ENCODE results near the gene FREM2. TPM values are rescaled to one million over a fixed set of nuclear protein-coding genes. Genes with fewer than 3 reads are reported as not detected.

The FREM2 gene
- total and polyA plus RNA-seq, 4 donors, result 1.6 to 58.3 (median 9.4) TPM

- no peak for DNase-seq
- H3K27me3 ChIP-seq (ENCODE audit: control insufficient read depth in 3 of 3, insufficient read depth in 3 of 3, low read length in 2 of 3), result no peaks in the 10 kb centered on the region
- H3K4me3 ChIP-seq, result no peak overlapping the region
- H3K4me1 ChIP-seq (ENCODE audit: control insufficient read depth in 5 of 5, insufficient read depth in 5 of 5, low read length in 5 of 5), result no peaks in the 10 kb centered on the region
- 85 to 92% methylated on average over 2 of the region's 2 CpGs for WGBS, 2 donors
- no peaks in the 10 kb centered on the region for H3K9me3 ChIP-seq (ENCODE audit: control insufficient read depth in 4 of 4, insufficient read depth in 3 of 4, low read length in 3 of 4)
- TF ChIP-seq CTCF (IDR thresholded peaks at IDR 0.05; ENCODE audit: control extremely low read depth, extremely low read depth), result no peak
- no peak overlapping the region for H3K9ac ChIP-seq (ENCODE audit: insufficient read depth in 1 of 2, low read length in 2 of 2)
- no peak overlapping the region for H3K27ac ChIP-seq (ENCODE audit: low read depth in 1 of 2, low read length in 1 of 2)
- ATAC-seq (ENCODE audit: insufficient read depth, low FRiP score), result no peak
- no peaks in the 10 kb centered on the region for H3K36me3 ChIP-seq (ENCODE audit: control insufficient read depth in 4 of 4, insufficient read depth in 4 of 4, low read length in 4 of 4)
Measured at GRCh38 chr13:38671980-38672379, 14.9 kb upstream of the FREM2 start.

DNA sequence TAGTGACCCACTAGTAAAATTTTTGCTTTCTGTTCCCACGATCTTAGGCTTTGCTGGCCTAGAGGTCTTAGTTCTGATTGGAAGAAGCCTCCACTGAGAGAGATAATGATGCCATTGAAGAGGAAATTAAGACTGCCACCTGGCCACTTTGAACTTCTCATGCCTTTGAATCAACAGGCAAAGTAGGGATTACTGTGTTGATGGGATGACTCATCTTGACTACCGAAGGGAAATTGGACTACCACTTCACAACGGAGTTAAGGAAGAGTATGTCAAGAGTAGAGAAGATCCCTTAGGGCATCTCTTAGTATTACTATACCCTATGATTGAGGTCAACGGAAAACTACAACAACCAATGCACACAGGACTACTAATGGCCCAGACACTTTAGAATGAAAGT, 12.7 kb upstream of the FREM2 start:
- no peaks in the 10 kb centered on the region for H3K27me3 ChIP-seq (ENCODE audit: control insufficient read depth in 3 of 3, insufficient read depth in 3 of 3, low read length in 2 of 3)
- H3K4me1 ChIP-seq (ENCODE audit: control insufficient read depth in 5 of 5, insufficient read depth in 5 of 5, low read length in 5 of 5), result no peaks in the 10 kb centered on the region
- ATAC-seq (ENCODE audit: insufficient read depth, low FRiP score) (no peak), DNase-seq (no peak)
- no peaks in the 10 kb centered on the region for H3K9me3 ChIP-seq (ENCODE audit: control insufficient read depth in 4 of 4, insufficient read depth in 3 of 4, low read length in 3 of 4)
- no peak overlapping the region for H3K4me3 ChIP-seq
- H3K36me3 ChIP-seq (ENCODE audit: control insufficient read depth in 4 of 4, insufficient read depth in 4 of 4, low read length in 4 of 4), result no peaks in the 10 kb centered on the region
- H3K27ac ChIP-seq (ENCODE audit: low read depth in 1 of 2, low read length in 1 of 2), result no peak overlapping the region
- TF ChIP-seq CTCF (IDR thresholded peaks at IDR 0.05; ENCODE audit: control extremely low read depth, extremely low read depth), result no peak
- H3K9ac ChIP-seq (ENCODE audit: insufficient read depth in 1 of 2, low read length in 2 of 2), result no peak overlapping the region
- WGBS, 2 donors, result 75 to 82% methylated on average over 4 of the region's 4 CpGs

DNA sequence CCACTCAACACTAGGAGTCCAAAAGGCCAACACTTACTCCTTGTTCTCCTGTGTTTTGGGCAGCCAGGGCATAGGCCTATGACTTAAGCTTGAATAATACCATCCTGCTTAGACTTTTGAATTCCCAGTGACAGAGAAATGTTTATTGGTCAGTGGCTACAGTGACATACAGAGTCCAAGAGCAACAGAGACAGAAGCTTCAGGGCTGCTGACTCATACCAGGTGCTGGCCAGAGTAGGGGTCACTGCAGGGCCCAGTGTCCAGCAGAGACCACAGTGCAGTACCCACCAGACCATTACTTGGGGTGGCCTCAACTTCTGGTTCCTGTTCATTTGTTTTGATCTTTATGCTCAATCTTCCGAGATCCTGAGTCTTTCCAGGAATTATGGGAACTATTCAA, 6.0 kb upstream of the FREM2 start:
- WGBS, 2 donors, result 66 to 91% methylated on average over 1 of the region's 1 CpG
- Histone ChIP-seq H3K4me3 (no peak overlapping the region), H3K27me3 (ENCODE audit: control insufficient read depth in 3 of 3, insufficient read depth in 3 of 3, low read length in 2 of 3) (peaks cover 0 to 6% (median 4%) of the 10 kb centered on the region in 3 donors), H3K9me3 (ENCODE audit: control insufficient read depth in 4 of 4, insufficient read depth in 3 of 4, low read length in 3 of 4) (no peaks in the 10 kb centered on the region), H3K9ac (ENCODE audit: insufficient read depth in 1 of 2, low read length in 2 of 2) (no peak overlapping the region), H3K27ac (ENCODE audit: low read depth in 1 of 2, low read length in 1 of 2) (no peak overlapping the region), H3K36me3 (ENCODE audit: control insufficient read depth in 4 of 4, insufficient read depth in 4 of 4, low read length in 4 of 4) (no peaks in the 10 kb centered on the region), H3K4me1 (ENCODE audit: control insufficient read depth in 5 of 5, insufficient read depth in 5 of 5, low read length in 5 of 5) (peaks cover 0 to 5% (median 0%) of the 10 kb centered on the region in 5 donors)
- TF ChIP-seq CTCF (IDR thresholded peaks at IDR 0.05; ENCODE audit: control extremely low read depth, extremely low read depth), result no peak
- ATAC-seq (ENCODE audit: insufficient read depth, low FRiP score) (peak; percentile 27), DNase-seq (no peak)

DNA sequence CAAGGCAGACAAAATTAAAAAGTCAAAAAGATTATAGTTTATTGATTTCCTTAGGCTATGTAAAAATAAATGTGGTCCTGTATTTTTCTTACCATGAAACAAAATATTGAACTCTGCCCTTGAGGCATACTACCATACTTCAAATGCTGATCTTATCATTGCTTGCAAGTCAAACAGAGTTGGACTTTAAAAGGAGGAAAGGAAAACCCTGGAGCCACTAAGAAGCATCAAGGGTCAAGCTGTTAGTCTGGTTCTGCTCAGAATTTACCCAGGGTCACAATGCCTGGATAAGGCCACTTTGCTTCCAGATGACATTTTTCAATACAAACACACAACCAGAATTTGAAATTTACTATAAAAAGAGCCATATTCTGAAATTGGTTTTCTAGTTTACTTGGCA, 2.2 kb upstream of the FREM2 start:
- H3K27me3 ChIP-seq (ENCODE audit: control insufficient read depth in 3 of 3, insufficient read depth in 3 of 3, low read length in 2 of 3), result peaks cover 4 to 22% (median 17%) of the 10 kb centered on the region in 3 donors
- no peak for ATAC-seq (ENCODE audit: insufficient read depth, low FRiP score)

More for the DNA sequence above, 2.2 kb upstream of the FREM2 start:
- no peak overlapping the region for H3K27ac ChIP-seq (ENCODE audit: low read depth in 1 of 2, low read length in 1 of 2)
- H3K9ac ChIP-seq (ENCODE audit: insufficient read depth in 1 of 2, low read length in 2 of 2), result no peak overlapping the region
- peaks cover 0 to 17% (median 6%) of the 10 kb centered on the region in 5 donors for H3K4me1 ChIP-seq (ENCODE audit: control insufficient read depth in 5 of 5, insufficient read depth in 5 of 5, low read length in 5 of 5)
- H3K36me3 ChIP-seq (ENCODE audit: control insufficient read depth in 4 of 4, insufficient read depth in 4 of 4, low read length in 4 of 4), result no peaks in the 10 kb centered on the region
- no peak for DNase-seq
- H3K9me3 ChIP-seq (ENCODE audit: control insufficient read depth in 4 of 4, insufficient read depth in 3 of 4, low read length in 3 of 4), result no peaks in the 10 kb centered on the region
- TF ChIP-seq CTCF (IDR thresholded peaks at IDR 0.05; ENCODE audit: control extremely low read depth, extremely low read depth), result no peak
- H3K4me3 ChIP-seq, result no peak overlapping the region
